NCI-H2081 treated with DMSO at 0.1 percent for 48 hours (cell line): ENCODE results near the gene THADA.

Source experiments
- DNase-seq: peaks from one replicate; lab custom pipeline; 2025; lab: John Stamatoyannopoulos, UW

The THADA gene

DNA sequence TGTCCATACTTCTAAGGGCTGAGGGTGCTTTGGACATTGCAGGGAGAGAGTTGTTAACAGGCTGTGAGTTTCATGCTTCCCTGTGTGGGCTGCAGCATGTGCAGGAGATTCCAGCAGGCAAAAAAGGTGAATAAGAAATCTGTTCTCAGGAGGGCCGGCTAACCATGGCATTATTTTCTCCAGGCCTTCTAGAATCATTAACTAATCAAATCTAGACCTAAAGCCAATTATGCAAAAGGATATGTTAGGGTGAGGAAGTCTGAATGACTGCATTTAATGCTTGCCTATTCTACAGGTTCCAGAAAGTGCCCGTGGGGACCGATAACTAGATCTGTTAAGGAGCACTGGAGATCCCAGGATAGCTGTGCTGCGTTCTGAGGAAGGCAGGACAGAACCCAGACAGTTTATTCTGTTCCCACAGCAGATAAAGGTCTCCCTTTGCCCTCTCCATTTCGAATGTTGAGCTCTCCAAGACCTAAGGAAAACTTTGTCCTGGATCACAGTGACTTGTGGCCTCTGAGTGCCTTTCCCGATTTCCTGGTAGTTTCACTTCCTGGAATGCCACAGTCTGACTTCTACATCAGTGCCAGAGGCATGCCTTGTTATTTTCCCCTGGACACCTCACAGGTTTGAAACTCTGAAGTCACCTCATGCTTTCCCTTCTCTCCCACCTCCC is 319.4 kb downstream of the THADA start:
- DNase-seq: no peak

DNA sequence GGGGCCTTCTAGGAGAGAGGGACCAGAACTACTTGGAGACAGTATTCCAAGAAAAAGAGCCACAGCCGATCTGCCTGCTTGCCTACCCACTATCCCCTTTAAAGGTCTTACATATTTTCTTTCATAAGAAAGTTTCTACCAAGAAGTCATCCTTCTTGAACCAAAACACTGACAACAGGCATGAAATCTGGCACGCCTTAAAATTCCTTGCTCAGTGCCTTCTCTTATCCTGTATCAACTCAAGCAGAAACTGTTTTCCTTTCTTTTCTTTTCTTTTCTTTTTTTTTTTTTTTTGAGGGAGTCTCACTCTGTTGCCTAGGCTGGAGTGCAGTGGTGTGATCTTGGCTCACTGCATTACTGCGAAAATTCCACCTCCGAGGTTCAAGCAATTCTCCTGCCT is 321.1 kb downstream of the THADA start:
- DNase-seq: no peak

DNA sequence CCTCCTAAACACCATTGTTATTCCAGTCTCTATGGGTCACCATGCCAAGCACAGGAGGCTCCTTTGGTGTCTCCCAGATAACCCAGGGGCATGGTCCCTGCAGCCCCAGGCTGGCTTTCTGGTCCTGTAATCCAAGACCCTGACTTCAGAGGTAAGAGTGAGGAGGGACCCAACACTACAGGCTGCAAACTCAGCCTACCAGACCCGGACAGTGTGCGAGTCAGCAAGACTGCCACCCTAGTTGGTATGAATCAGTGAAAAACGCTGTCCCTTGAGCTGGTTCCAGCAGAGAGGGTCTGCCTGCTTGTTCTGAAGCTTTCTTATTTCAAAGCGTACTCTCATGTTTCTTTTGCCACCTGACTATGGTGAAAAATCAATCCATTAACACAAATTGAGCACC is 321.8 kb downstream of the THADA start:
- no peak for DNase-seq

DNA sequence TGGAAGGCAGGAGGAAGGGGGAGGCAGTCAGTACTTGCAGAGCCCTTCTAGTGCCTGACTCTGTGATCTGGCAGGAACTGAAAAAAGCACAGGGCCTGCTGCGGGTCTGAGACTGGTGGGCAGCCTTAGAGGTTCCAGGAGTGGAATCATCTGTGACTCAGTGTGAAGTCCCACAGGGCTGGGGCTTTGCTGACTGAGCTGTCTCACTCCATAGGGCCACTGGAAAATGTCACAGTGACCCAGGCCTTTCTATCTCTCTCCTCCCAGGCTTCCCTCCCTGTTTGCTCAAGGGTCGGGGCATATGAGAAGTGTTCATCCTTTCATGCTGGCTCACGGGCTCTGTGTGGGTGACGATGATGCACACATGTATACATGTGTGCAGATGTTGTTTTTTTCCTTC is 322.3 kb downstream of the THADA start:
- DNase-seq: no peak

DNA sequence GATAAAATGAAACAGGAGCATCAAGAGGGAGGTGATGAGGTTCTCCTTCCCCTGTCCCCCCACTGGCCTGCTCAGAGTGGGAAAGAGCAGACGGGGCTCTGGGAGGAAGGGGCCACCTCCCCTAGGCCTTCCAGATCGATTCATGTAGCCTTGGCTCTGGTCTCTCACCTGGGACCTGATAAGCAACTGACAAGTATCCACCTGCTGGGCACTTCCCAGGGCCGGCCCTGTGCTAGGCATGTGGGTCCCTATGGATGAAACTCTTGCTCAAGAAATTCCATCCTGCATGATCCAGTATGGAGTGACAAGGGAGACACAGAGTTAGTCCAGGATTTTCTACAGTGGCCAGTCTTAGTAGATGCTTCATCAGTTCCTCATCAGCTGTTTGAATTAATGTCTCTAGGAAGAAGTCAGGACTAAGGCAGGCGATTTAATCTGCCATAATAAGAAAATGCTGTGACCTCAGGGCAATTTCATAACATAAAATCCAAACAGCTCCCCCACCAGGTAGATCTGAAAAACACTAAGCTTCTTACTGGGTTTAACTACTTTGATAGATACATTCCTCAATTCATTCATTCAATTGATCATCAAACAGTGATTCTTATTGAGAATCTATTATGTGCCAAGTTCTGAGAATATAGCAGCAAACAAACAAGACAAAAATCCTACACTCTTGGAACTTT is 324.8 kb downstream of the THADA start:
- no peak for DNase-seq

DNA sequence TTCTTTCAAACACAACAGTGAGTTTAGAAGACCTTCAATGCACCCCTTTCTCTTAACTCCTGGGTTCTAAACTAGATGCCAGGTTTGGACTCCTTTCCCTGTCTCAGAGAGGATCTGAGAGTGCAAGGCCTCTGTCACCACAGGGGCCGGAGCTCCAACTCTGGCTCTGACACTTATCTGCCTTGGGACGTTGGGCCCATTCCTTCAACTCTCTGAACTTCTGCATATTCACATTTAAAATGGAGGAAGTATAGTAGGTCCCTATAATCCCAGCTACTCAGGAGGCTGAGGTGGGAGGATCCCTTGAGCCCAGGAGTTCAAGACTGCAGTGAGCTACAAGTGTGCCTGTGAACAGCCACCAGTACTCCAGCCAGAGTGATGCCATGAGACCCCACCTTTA is 325.4 kb downstream of the THADA start:
- no peak for DNase-seq

DNA sequence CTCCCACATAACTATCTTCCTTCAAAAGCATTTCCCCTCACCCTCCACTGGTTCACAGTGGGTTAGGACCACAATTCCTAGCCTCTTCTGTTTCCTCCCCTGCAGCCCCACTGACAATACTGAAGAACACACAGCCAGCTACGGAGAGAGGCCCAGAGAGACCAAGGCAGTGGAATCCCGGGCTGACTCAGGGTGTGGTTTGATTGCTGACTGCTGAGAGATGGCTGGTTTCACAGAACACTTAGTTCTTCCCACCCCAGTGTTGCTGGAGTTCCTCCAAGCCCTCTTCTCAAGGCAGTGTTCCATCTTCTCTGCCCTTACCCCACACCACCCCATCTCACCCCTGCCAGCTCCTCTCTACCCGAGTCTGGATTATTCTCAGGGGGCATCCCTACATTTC is 326.1 kb downstream of the THADA start:
- DNase-seq: no peak

DNA sequence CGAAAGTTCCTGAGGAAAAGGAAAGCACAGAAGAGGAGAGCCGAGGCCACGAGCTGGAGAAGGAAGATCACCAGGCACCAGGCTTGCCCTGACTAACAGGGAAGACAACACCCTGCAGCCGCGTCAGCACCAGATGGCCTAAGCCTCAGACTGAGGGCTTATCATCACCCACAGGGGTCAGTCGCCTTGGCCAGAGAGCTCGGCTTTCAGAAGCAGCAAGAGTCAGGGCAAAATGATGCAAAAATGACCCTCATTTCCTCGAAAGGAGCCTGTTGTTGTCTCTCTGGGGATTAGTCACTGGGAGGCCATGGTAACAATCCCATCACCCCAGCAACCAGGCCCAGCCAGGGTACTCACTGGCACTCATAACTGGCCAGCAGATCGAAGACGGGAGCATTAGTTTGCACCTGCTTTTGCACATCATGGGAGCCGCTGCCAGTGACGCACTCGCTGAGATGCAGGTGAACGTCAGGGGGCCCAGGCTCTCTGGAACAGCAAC is 326.7 kb downstream of the THADA start:
- no peak for DNase-seq

DNA sequence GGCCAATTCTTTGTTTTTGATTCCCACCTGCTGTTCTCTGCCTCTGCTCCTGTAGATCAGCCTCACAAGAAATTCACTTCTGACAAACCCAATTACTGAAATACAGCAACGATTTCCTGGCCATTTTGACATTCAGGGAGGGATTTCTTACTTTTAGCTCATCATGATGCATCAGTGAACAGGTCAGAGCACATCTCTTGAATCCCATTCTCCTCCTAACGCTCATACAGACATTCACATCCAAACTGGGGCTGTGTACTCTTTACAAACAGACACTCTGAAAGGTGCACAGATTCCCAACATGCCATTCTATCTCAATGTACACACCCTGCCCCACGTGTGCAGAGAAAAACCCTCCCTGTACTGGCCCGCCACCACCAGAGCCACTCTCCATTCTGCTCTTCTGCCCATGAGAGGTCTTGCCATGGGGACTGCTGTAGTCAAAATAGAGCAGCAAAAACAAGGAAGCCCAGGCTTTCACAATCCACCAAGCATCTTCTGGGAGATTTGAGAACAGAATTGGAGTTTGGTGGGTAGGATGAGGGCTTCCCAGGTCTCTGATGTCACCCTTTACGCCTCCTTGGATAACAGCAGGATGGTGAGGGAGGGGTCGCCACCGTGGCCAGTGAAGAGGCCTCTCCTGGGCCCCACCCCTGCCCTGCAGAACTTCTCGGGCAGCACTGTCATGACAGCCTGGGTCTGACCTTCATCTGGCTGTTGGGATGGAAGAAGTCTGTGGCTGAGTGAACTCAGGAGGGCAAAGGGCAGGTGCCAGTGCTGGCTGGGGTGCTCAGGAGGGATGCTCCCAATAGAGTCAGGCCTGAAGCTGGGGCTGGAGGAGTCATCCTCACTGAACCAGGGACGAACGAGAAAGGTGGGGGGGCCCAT is 327.5 kb downstream of the THADA start:
- no peak for DNase-seq

DNA sequence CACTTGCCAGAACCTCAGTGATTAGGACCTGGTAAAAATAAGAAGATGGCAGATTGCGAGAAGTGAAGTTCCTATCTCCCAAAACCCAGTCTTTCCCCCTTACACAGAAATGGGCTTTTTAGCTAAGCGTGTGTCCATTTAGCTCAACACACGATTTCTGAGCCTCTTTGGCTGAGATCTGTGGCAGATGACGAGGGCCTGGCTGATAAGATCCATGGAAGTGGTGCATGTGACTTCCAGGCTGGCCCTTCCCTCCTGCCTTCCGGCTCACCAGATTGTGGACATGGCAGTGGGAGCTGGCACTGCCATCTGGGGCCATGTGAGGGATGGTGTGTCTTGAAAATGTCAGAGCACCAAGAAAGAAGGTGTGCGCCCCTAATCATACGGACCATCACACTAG is 328.5 kb downstream of the THADA start:
- DNase-seq: no peak

DNA sequence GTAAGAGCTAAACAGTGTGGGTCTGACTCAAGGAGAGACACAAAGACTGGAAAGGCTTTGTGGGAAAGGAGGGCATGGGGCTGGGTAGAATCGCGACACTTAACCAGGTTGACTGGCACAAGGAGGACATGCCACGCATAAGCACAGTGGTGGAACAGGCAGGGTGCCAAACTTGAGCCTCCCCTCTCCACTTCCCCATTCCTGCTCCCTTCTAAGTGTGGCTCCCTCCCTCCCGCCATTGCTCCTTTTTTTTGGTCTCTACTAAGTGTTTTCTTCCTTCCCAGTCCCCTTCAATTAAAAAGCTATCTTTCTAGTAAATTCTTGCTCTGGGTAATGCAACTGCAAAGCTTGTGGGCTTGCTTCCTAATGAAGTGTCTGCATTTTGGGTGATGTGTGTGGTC is 329.1 kb downstream of the THADA start:
- DNase-seq: no peak

DNA sequence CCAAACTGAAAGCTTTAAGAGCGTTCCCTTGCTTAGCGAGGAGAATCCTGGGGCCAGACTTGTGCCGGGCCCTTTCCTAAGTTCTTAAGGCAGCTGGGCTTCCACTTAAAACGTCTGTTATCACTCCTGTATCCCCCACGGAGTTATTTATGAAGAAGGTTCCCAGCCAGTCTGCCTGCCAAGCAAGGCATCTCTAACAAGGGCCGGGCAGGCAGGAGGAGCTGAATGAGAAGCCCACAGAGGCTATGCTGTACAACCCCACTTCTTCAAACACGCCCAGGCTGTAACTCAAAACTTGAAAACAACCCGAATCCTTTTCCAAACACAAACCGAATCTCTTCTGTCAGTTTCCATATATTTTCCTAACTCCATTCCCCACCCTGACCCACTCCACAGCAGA is 330.4 kb downstream of the THADA start:
- DNase-seq: no peak

DNA sequence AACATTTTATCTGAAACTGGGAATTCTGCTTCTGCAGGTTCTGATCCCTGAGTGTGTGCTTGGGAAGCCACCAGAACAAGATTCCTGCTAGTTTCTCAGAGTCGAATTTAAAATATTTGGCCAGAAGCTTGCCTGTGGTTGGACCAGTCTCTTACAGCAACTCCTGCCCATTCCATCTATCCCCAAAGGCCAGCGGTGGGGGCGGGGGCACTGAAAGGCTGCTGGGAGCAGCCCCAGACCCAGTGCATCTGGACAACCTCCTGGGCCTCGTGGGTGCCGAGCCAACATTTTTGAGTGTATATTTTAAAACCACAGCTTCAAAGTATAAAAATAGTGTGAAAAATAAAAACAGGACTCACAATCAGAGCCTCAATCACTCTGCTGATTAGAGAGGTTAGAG is 330.8 kb downstream of the THADA start:
- DNase-seq: no peak

DNA sequence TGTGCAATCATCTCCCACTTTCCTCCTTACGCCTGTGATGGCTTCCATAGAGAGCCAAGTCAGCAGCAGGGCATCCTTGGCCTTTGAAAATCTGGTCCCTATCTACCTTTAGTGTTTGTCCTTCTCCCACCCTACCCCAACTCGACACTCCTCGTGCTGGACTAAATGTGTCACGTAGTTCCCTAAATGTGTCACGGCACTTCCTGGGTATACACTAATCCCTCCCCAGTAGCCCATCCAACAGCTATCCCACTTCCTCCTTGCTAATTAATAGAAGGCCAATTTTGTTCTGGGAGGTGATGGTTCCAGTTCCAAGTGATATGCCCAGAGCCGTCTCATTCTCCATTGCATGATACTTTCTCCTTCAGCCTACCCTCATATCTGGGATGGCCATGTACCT is 332.9 kb downstream of the THADA start:
- DNase-seq: no peak

DNA sequence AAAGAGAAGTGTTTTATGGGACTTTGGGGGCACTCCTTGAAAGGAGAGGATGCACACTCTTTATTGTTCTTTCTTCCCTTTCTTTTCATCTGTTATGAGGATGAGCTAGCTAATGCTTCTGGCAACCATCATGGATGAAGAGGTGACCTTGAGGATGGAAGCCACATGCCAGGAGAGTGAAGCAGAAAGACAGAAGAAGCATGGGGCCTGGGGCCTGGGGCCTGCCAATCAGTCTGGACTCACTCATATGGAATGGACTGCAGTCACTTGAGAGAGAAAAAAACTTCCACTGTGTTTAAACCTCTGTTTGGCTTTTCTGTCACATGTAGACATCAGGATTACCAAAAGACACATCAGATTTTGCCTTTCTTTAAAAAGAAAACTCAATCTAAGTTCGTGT is 333.6 kb downstream of the THADA start:
- DNase-seq: no peak

DNA sequence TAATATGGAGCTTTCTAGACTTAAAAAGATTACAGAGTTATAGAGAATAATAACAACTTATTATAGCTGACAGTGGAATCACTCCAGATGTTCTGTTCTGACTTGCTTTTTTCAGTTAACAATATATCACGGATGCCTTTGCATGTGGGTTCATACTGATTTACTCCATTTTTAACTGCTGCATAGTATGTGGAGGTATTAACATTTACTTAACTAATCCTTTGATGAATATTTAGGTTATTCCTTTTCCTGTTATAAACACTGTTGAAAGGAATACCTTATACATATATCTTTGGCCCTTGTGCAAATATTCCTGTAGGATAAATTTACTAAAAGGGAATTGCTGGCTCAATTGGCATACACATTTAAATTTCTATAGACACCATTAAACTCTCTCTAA is 336.3 kb downstream of the THADA start:
- no peak for DNase-seq

DNA sequence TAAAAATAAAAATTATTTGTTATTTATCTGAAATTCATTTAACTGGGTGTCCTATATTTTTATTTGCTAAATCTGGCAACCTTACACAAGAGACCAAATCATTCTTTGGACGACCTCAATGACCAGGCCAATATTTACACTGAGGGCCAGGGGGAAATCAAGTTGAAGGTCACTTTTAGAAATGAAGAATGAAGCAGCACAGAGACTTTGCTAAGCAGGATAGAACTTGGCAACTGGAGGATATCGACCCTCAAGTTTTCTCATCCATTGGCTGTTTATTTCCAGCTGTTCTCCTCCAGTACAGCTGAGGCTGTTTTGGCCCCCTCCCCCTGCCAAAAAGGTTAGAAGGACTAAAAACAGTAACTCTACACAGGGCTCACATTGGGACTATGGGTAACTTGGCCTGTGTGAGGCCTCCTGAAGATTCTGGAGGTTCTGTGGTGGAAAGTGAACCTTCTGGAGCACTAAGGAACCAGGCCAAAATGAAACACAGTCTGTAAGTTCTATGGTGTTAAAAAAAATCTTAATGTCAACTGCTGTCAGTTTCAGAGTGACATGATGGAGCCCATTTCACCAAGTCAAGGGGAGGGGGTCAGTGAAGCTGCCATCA is 337.2 kb downstream of the THADA start:
- no peak for DNase-seq

DNA sequence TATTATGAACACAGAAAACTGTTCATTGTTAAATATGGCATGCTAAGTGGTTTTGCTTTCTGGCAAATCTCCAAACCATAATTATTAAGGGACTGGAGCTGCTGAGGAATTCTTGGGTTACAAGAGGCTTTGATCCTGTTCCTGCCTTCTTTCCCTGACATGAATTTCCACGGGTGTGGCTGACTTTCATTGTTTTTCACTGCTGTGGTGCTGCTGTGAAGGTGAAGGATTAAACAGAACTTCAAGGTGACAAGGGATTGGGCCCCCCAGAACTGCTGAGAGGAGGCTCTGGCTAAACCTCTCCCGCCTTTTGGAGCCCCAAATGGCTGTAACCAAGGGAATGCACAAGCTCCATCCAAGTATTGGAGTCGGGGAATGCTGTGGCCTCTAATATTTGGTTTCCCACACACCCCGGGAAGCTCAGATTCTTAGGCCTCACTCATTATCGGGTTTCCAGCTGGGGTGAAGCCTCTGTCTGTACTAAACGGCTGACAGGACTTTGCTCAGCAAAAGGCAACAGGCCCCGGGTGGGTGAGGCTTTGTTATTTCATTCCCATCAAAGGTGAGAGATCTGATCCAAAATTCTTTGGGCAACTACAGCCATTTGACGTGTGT is 340.4 kb downstream of the THADA start:
- DNase-seq: no peak

DNA sequence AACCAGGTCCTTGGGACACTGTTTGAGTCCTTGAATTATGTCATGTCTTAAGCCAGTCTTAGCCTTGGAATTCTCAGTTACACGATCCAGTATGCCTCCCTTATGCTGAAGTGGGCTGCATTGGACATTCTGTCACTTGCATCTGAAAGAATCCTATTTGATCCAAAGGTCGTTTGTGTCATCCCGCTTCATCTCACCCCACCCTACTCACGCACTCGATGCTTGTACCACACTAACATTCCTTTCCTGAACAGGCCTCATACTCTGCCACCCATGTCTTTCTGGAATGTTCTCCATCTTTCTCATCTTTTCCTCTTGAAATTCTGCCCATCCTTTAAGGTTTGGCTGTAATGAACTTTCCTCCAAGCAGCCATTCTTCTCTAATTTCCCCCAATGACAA is 341.5 kb downstream of the THADA start:
- no peak for DNase-seq

DNA sequence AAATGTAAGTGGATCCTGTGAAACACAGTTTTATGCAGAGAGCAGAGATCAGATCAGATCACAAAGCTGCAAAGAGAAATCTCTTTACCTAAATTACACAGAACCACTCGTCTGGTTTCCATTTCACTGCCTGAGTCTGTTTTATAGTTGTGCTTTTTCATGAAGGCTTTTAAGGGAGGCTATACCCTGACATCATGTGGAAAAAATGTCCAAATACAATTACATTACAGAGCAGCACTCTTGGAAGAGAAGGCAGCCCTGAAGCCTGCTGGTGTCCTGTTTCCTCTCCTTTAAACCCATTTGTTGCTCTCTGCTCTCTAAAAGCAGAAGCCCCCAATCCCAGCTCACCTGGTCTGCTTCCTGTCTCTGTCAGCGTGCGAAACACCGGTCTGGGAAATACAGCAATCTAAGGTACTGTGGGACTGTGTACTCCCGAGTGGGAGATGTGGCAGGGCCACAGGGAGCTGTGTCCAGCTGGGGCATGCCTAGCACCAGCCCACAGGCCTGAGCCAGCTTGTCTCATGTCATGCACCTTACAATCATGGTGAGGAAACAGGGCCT is 344.6 kb downstream of the THADA start:
- DNase-seq: no peak

DNA sequence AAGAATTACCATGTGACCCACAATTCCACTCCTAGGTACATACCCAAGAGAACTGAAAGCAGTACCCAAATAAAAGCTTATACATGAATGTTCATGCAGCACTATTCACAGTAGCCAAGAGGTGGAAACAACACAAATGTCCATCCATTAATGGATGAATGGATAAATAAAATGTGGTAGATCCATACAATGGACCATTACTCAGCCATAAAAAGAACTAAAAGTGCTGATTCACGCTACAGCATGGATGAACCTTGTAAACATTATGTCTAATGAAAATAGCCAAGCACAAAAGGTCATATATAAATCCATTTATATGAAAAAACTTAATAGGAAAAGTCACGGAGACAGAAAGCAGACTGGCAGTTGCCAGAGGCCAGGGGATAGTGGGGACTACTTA is 345.8 kb downstream of the THADA start:
- no peak for DNase-seq

DNA sequence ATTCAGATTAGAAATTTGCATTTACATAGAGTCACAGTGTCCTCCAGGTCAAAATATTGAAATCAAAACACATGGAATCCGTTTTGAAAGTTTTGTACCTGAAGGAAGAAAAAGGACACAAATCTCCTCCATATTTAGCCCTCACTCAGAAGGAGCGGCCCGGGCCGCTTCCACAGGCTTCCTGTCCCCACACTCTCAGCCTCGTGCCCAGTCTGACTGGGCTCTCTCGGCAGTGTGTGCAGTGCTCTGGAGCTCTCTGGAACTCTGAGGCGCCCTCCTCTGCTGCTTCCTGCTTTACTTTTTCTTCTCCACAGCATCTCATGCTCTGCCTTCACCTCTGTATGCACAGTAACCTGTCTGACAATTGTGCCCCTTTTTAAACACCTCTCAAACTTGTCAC is 347.2 kb downstream of the THADA start:
- no peak for DNase-seq
